SW480 (cell line): ENCODE results near the gene TGM2.

Source experiments
- DNase-seq: peaks from one replicate; pipeline ENCODE4 v3.0.0-alpha.2; 2016; ENCODE audit warnings: low spot score

The TGM2 gene

GRCh38 chr20:38144974-38145728 lies 19.9 kb downstream of the TGM2 start:
- no peak for DNase-seq

GRCh38 chr20:38144598-38144973 lies 20.5 kb downstream of the TGM2 start:
- DNase-seq = no peak

- peak; percentile 96 for DNase-seq
Observed at GRCh38 chr20:38143646-38144554, 21.2 kb downstream of the TGM2 start.

- DNase-seq = peak; percentile 95
Observed at GRCh38 chr20:38143238-38143645, 21.8 kb downstream of the TGM2 start.

GRCh38 chr20:38141889-38142494 lies 23.1 kb downstream of the TGM2 start:
- DNase-seq = no peak

- no peak for DNase-seq
Observed at GRCh38 chr20:38141204-38141888, 23.7 kb downstream of the TGM2 start.

GRCh38 chr20:38139977-38140753 lies 24.9 kb downstream of the TGM2 start:
- DNase-seq = peak; percentile 50

- no peak for DNase-seq
Observed at GRCh38 chr20:38139156-38139912, 25.7 kb downstream of the TGM2 start.

- no peak for DNase-seq
Observed at GRCh38 chr20:38138086-38138778, 26.8 kb downstream of the TGM2 start.

- no peak for DNase-seq
Observed at GRCh38 chr20:38137441-38138037, 27.5 kb downstream of the TGM2 start.

- DNase-seq = no peak
Observed at GRCh38 chr20:38136421-38137245, 28.4 kb downstream of the TGM2 start.

GRCh38 chr20:38135651-38136420 lies 29.2 kb downstream of the TGM2 start:
- peak; percentile 74 for DNase-seq

GRCh38 chr20:38135271-38135650 lies 29.8 kb downstream of the TGM2 start:
- DNase-seq = peak; percentile 64

- DNase-seq = peak; percentile 96
Observed at GRCh38 chr20:38134427-38135270, 30.4 kb downstream of the TGM2 start.

- DNase-seq = no peak
Observed at GRCh38 chr20:38133680-38134426, 31.2 kb downstream of the TGM2 start.

- no peak for DNase-seq
Observed at GRCh38 chr20:38132910-38133501, 32.1 kb downstream of the TGM2 start.
